SK-N-SH treated with all-trans-retinoic acid at 6 μM for 48 hours (cell line): ENCODE data around the gene PTGIR.

ENCODE experiments used
- ATAC-seq: fragments of 200-7000 bp; cut with Tn5 transposase; 3 replicates; pipeline ENCODE4 v1.9.1; 2020; ENCODE audit warnings: mild to moderate bottlenecking, moderate library complexity
- ARNTL ChIP-seq: fragments of 450-650 bp; formaldehyde crosslinking; IDR thresholded peaks from 2 replicates; pipeline ENCODE4 v1.5.0; 2020; ENCODE audit warnings: low read depth, mild to moderate bottlenecking, moderate library complexity, borderline replicate concordance
- BACH2 ChIP-seq: fragments of 250-450 bp; sonication (Bioruptor Pico); IDR thresholded peaks from 2 replicates; pipeline ENCODE4 v1.9.0; 2021; ENCODE audit warnings: mild to moderate bottlenecking, borderline replicate concordance
- CSDC2 ChIP-seq: fragments of 250-450 bp; sonication (Bioruptor Pico); IDR thresholded peaks from 2 replicates; pipeline ENCODE4 v1.5.0; 2020; ENCODE audit warnings: mild to moderate bottlenecking, moderate library complexity
- ESRRG ChIP-seq: fragments of 250-450 bp; sonication (Bioruptor Pico); IDR thresholded peaks from 2 replicates; pipeline ENCODE4 v1.6.1; 2021; ENCODE audit warnings: mild to moderate bottlenecking
- GLIS3 ChIP-seq: fragments of 250-450 bp; sonication (Bioruptor Pico); IDR thresholded peaks from 2 replicates; pipeline ENCODE4 v1.5.0; 2020; ENCODE audit warnings: mild to moderate bottlenecking, moderate library complexity
- OSR1 ChIP-seq: fragments of 250-450 bp; sonication (Bioruptor Pico); IDR thresholded peaks from 2 replicates; pipeline ENCODE4 v1.8.0; 2022; ENCODE audit warnings: moderate library complexity, mild to moderate bottlenecking, inconsistent platforms
- PPARA ChIP-seq: fragments of 250-450 bp; sonication (Bioruptor Pico); IDR thresholded peaks from 2 replicates; pipeline ENCODE4 v1.5.0; 2020; ENCODE audit warnings: mild to moderate bottlenecking, borderline replicate concordance
- SNAI2 ChIP-seq: fragments of 250-450 bp; sonication (Bioruptor Pico); IDR thresholded peaks from 2 replicates; pipeline ENCODE4 v1.5.0; 2020; ENCODE audit warnings: mild to moderate bottlenecking, moderate library complexity
- ZC3H10 ChIP-seq: fragments of 250-450 bp; sonication (Bioruptor Pico); IDR thresholded peaks from 2 replicates; pipeline ENCODE4 v1.5.1; 2021; ENCODE audit warnings: mild to moderate bottlenecking, moderate library complexity
- ZFP3 ChIP-seq: fragments of 250-450 bp; sonication (Bioruptor Pico); IDR thresholded peaks from 2 replicates; pipeline ENCODE4 v1.5.0; 2020; ENCODE audit warnings: mild to moderate bottlenecking, moderate library complexity
- ZFP30 ChIP-seq: fragments of 450-650 bp; formaldehyde crosslinking; IDR thresholded peaks from 2 replicates; pipeline ENCODE4 v1.5.0; 2022; ENCODE audit warnings: mild to moderate bottlenecking, moderate library complexity
- ZNF565 ChIP-seq: fragments of 450-650 bp; formaldehyde crosslinking; conservative IDR thresholded peaks from 2 replicates; pipeline ENCODE4 v1.5.0; 2020; ENCODE audit warnings: low read depth, mild to moderate bottlenecking, moderate library complexity
- ZNF70 ChIP-seq: fragments of 450-650 bp; formaldehyde crosslinking; IDR thresholded peaks from 2 replicates; pipeline ENCODE4 v1.5.0; 2020; ENCODE audit warnings: mild to moderate bottlenecking, moderate library complexity
- TF ChIP-seq, protein P1 (sequence below): fragments of 250-450 bp; sonication (Bioruptor Pico); IDR thresholded peaks from 2 replicates; pipeline ENCODE4 v1.8.0; 2021; ENCODE audit warnings: low read depth, mild to moderate bottlenecking, moderate library complexity, borderline replicate concordance
- TF ChIP-seq, protein P2 (sequence below): fragments of 250-450 bp; sonication (Bioruptor Pico); IDR thresholded peaks from 2 replicates; pipeline ENCODE4 v1.5.0; 2020; ENCODE audit warnings: mild to moderate bottlenecking, moderate library complexity
- TF ChIP-seq, protein P3 (sequence below): fragments of 250-450 bp; sonication (Bioruptor Pico); IDR thresholded peaks from 2 replicates; pipeline ENCODE4 v1.5.1; 2021; ENCODE audit warnings: mild to moderate bottlenecking, moderate library complexity
- TF ChIP-seq, protein P4 (sequence below): fragments of 250-450 bp; sonication (Bioruptor Pico); IDR thresholded peaks from 2 replicates; pipeline ENCODE4 v1.5.1; 2020; ENCODE audit warnings: low read depth, mild to moderate bottlenecking, moderate library complexity
- TF ChIP-seq, protein P5 (sequence below): fragments of 250-450 bp; sonication (Bioruptor Pico); IDR thresholded peaks from 2 replicates; pipeline ENCODE4 v1.8.0; 2020; ENCODE audit warnings: mild to moderate bottlenecking, moderate library complexity, borderline replicate concordance

PTGIR gene

DNA sequence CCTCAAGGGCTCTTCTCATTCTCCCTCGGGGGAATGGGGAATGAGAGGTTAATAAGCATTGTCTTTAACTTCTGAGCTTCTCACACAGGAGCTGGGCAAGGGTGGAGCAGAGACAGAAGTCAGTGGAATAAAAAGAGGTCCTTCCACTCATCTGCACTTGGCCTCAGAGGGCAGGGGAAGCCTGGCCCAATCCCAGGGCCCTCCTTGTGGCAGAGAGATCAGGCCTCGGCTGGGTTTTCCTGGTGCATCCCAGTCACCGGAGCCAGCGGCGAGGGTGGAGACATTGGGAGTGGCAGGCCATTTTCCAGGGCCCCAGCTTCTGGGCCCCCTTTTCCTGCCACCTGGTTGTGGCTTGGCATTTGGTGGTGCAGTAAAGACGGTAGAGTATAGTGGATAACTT is 13.1 kb downstream of the PTGIR start:
- TF ChIP-seq ZC3H10 (CRISPR knock-in tag) (no peak), ZFP30 (CRISPR knock-in tag) (no peak), ARNTL (no peak), ZFP3 (CRISPR knock-in tag) (no peak)
- TF ChIP-seq, protein P1, sequence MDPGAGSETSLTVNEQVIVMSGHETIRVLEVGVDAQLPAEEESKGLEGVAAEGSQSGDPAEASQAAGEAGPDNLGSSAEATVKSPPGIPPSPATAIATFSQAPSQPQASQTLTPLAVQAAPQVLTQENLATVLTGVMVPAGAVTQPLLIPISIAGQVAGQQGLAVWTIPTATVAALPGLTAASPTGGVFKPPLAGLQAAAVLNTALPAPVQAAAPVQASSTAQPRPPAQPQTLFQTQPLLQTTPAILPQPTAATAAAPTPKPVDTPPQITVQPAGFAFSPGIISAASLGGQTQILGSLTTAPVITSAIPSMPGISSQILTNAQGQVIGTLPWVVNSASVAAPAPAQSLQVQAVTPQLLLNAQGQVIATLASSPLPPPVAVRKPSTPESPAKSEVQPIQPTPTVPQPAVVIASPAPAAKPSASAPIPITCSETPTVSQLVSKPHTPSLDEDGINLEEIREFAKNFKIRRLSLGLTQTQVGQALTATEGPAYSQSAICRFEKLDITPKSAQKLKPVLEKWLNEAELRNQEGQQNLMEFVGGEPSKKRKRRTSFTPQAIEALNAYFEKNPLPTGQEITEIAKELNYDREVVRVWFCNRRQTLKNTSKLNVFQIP (CRISPR knock-in tag) = no peak
- no peak for ATAC-seq

DNA sequence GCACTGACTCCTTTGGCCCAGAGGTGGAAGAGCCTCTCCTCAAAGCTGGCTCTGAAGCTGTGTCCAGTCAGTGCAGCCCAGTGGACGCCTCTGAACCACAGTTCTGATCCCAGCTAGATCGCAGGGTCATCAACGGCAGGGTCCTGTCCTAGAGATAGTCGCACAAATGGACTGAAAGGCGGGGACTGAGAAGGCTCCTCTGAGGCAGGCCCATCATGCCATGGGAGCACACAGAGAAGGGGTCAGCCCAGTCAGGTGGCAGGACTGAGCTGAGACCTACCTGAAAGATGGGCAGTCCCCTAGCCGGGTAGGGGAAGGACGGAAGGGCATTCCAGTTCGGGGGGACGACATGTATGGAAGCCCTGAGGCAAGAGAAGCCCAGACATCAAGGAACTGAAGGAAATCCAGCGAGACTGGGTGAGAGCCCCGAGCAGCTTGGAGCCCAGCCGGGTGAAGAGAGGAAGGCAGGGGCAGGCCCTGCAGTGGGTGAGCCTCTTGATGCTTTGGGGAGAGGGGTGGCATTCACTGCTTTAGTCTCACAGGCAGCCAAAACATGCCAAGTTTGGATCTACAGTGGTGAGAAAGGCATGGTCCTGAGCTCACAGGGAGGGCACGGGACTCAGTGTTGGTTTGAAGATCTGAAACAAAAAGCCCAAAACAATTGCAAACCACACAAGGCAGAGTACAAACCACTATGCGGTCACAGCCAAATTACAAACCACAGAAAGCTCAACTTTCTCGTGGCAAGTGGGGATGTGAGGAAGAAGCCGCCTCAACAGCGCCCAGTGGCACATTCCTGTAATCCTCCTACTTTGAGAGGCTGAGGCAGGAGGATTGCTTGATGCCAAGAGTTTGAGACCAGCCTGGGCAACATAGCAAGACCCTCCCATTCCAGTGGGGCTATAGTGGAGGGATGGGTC is 13.8 kb downstream of the PTGIR start:
- ATAC-seq = no peak
- TF ChIP-seq, protein P2, sequence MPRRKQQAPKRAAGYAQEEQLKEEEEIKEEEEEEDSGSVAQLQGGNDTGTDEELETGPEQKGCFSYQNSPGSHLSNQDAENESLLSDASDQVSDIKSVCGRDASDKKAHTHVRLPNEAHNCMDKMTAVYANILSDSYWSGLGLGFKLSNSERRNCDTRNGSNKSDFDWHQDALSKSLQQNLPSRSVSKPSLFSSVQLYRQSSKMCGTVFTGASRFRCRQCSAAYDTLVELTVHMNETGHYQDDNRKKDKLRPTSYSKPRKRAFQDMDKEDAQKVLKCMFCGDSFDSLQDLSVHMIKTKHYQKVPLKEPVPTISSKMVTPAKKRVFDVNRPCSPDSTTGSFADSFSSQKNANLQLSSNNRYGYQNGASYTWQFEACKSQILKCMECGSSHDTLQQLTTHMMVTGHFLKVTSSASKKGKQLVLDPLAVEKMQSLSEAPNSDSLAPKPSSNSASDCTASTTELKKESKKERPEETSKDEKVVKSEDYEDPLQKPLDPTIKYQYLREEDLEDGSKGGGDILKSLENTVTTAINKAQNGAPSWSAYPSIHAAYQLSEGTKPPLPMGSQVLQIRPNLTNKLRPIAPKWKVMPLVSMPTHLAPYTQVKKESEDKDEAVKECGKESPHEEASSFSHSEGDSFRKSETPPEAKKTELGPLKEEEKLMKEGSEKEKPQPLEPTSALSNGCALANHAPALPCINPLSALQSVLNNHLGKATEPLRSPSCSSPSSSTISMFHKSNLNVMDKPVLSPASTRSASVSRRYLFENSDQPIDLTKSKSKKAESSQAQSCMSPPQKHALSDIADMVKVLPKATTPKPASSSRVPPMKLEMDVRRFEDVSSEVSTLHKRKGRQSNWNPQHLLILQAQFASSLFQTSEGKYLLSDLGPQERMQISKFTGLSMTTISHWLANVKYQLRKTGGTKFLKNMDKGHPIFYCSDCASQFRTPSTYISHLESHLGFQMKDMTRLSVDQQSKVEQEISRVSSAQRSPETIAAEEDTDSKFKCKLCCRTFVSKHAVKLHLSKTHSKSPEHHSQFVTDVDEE (CRISPR knock-in tag) = no peak
- TF ChIP-seq, protein P3, sequence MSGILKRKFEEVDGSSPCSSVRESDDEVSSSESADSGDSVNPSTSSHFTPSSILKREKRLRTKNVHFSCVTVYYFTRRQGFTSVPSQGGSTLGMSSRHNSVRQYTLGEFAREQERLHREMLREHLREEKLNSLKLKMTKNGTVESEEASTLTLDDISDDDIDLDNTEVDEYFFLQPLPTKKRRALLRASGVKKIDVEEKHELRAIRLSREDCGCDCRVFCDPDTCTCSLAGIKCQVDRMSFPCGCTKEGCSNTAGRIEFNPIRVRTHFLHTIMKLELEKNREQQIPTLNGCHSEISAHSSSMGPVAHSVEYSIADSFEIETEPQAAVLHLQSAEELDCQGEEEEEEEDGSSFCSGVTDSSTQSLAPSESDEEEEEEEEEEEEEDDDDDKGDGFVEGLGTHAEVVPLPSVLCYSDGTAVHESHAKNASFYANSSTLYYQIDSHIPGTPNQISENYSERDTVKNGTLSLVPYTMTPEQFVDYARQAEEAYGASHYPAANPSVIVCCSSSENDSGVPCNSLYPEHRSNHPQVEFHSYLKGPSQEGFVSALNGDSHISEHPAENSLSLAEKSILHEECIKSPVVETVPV = no peak
- TF ChIP-seq, protein P4, sequence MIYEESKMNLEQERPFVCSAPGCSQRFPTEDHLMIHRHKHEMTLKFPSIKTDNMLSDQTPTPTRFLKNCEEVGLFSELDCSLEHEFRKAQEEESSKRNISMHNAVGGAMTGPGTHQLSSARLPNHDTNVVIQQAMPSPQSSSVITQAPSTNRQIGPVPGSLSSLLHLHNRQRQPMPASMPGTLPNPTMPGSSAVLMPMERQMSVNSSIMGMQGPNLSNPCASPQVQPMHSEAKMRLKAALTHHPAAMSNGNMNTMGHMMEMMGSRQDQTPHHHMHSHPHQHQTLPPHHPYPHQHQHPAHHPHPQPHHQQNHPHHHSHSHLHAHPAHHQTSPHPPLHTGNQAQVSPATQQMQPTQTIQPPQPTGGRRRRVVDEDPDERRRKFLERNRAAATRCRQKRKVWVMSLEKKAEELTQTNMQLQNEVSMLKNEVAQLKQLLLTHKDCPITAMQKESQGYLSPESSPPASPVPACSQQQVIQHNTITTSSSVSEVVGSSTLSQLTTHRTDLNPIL (CRISPR knock-in tag) = no peak
- TF ChIP-seq PPARA = no peak
- TF ChIP-seq ARNTL = no peak
- TF ChIP-seq ZNF565 (CRISPR knock-in tag) = no peak
- TF ChIP-seq ZNF70 = no peak
- TF ChIP-seq SNAI2 = no peak
- TF ChIP-seq GLIS3 = no peak
- TF ChIP-seq ESRRG = no peak
- no peak for TF ChIP-seq CSDC2 (CRISPR knock-in tag)
- TF ChIP-seq OSR1 (CRISPR knock-in tag) = no peak
- no peak for TF ChIP-seq ZFP3 (CRISPR knock-in tag)
- TF ChIP-seq, protein P5, sequence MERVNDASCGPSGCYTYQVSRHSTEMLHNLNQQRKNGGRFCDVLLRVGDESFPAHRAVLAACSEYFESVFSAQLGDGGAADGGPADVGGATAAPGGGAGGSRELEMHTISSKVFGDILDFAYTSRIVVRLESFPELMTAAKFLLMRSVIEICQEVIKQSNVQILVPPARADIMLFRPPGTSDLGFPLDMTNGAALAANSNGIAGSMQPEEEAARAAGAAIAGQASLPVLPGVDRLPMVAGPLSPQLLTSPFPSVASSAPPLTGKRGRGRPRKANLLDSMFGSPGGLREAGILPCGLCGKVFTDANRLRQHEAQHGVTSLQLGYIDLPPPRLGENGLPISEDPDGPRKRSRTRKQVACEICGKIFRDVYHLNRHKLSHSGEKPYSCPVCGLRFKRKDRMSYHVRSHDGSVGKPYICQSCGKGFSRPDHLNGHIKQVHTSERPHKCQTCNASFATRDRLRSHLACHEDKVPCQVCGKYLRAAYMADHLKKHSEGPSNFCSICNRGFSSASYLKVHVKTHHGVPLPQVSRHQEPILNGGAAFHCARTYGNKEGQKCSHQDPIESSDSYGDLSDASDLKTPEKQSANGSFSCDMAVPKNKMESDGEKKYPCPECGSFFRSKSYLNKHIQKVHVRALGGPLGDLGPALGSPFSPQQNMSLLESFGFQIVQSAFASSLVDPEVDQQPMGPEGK (CRISPR knock-in tag) = no peak
- TF ChIP-seq, protein P1 (CRISPR knock-in tag) = no peak
- TF ChIP-seq ZC3H10 (CRISPR knock-in tag) = no peak

DNA sequence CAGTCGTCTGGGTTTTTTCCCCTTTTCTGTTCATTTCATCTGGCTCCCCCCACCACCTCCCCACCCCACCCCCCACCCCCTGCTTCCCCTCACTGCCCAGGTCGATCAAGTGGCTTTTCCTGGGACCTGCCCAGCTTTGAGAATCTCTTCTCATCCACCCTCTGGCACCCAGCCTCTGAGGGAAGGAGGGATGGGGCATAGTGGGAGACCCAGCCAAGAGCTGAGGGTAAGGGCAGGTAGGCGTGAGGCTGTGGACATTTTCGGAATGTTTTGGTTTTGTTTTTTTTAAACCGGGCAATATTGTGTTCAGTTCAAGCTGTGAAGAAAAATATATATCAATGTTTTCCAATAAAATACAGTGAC is 14.5 kb downstream of the PTGIR start:
- TF ChIP-seq BACH2 = no peak
- TF ChIP-seq, protein P1 (CRISPR knock-in tag) = no peak
- no peak for TF ChIP-seq ESRRG
- no peak for TF ChIP-seq OSR1 (CRISPR knock-in tag)
- TF ChIP-seq SNAI2 = no peak
- no peak for ATAC-seq
